GM20431 (cell line): ENCODE measurements around the gene DNAH11.

Experiments
- in situ Hi-C: fragments of 300-500 bp; cut with MseI, MboI; formaldehyde crosslinking; loops from one replicate; pipeline ENCODE4 v1.15.0; 2020; ENCODE audit warnings: low sequenced_read_pairs; ENCODE audit not compliant: unreplicated experiment

The DNAH11 gene

GRCh38 chr7:21945454-21946221 is 402.8 kb downstream of the DNAH11 start, which contains the start of gene CDCA7L:
Gene CDCA7L (minus strand): TSS chr7:21945899. CDS start chr7:21945804, 95 bp downstream.
- in situ Hi-C loops = no loop called here

- in situ Hi-C loops = no loop called here
Observed at GRCh38 chr7:21946222-21946709, 403.4 kb downstream of the DNAH11 start.

GRCh38 chr7:21947056-21947455 is 404.2 kb downstream of the DNAH11 start:
- in situ Hi-C loops = no loop called here

- in situ Hi-C loops = no loop called here
Observed at GRCh38 chr7:21947946-21948345, 405.1 kb downstream of the DNAH11 start.

GRCh38 chr7:21948364-21948763 is 405.5 kb downstream of the DNAH11 start:
- in situ Hi-C loops = no loop called here

GRCh38 chr7:21948887-21949540 is 406.2 kb downstream of the DNAH11 start:
- in situ Hi-C loops = no loop called here
